ENCODE data around the gene SYCP2L. TPM values are rescaled to one million over a fixed set of nuclear protein-coding genes. Genes with fewer than 3 reads are reported as not detected.
A peak's percentile ranks its signal among the peaks of the same experiment; 100 is the strongest.

The SYCP2L gene
- total RNA-seq, 1 donor, result 0.36 TPM

- Histone ChIP-seq H3K79me2 (ENCODE audit: insufficient read depth, low read length) (no peaks in the 10 kb centered on the region), H2AFZ (ENCODE audit: low read length) (no peak overlapping the region), H4K20me1 (ENCODE audit: insufficient read depth, low read length) (no peaks in the 10 kb centered on the region), H3K27me3 (ENCODE audit: insufficient read depth, low read length) (no peaks in the 10 kb centered on the region), H3K36me3 (ENCODE audit: insufficient read depth, low read length) (no peaks in the 10 kb centered on the region), H3K4me2 (ENCODE audit: insufficient read depth, low read length) (no peak overlapping the region), H3K4me1 (ENCODE audit: insufficient read depth, low read length) (peaks cover 11% of the 10 kb centered on the region), H3K4me3 (ENCODE audit: insufficient read depth, low read length) (no peak overlapping the region), H3K9me3 (ENCODE audit: low read depth, low read length) (no peaks in the 10 kb centered on the region), H3K27ac (ENCODE audit: low read depth, low read length) (no peak overlapping the region)
- no peak for DNase-seq (ENCODE audit: insufficient read length, low spot score, missing footprints)
- TF ChIP-seq CTCF (IDR thresholded peaks at IDR 0.05; ENCODE audit: extremely low read depth, low read depth, low read length), result no peak
Observed at GRCh38 chr6:11006061-11006460, 119.2 kb downstream of the SYCP2L start.

DNA sequence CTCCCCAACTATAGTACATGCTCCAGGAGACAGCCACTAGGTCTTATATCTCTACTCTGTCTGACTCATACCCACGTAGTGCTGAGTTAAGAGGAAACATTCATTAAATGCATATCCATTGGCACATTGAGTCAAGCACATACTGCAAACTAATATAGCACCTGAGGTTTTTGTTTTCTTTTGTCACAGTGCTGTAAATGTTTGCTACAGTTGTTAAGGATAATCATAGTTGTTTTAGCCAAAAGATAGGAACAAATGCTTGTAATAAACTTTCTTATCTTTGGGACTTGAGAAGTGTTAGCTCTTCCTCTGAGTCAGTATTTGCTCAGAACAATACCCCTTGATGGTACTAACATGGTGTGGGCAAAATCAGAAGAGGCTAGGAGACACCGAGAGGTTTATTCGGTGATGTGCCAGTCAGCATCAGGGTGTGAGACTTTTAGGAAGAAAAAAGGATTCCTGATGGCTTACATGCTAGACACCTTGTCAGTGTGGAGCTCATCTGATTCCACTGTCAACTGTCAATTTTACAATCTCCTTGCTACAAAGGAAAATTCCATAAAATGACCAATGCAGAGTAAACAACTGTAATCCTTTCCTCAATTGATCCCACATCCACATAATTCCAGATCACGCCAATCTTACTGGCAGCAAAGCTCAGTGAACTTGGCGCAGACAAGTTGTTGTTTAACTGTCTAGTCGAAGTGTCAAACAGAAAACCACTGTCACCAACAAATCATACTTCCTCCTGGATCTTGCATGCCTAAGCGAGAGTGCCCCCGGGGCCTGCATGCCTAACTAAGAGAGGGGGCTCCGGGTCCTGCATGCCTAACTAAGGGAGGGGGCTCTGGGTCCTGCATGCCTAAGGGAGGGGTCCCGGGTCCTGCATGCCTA, 121.1 kb downstream of the SYCP2L start:
- Histone ChIP-seq H3K36me3 (ENCODE audit: insufficient read depth, low read length) (no peaks in the 10 kb centered on the region), H3K27me3 (ENCODE audit: insufficient read depth, low read length) (no peaks in the 10 kb centered on the region), H3K4me2 (ENCODE audit: insufficient read depth, low read length) (no peak overlapping the region), H2AFZ (ENCODE audit: low read length) (no peak overlapping the region), H4K20me1 (ENCODE audit: insufficient read depth, low read length) (no peaks in the 10 kb centered on the region), H3K27ac (ENCODE audit: low read depth, low read length) (no peak overlapping the region), H3K4me1 (ENCODE audit: insufficient read depth, low read length) (peaks cover 11% of the 10 kb centered on the region), H3K79me2 (ENCODE audit: insufficient read depth, low read length) (no peaks in the 10 kb centered on the region), H3K4me3 (ENCODE audit: insufficient read depth, low read length) (no peak overlapping the region), H3K9me3 (ENCODE audit: low read depth, low read length) (no peaks in the 10 kb centered on the region)
- no peak for TF ChIP-seq CTCF (IDR thresholded peaks at IDR 0.05; ENCODE audit: extremely low read depth, low read depth, low read length)
- no peak for DNase-seq (ENCODE audit: insufficient read length, low spot score, missing footprints)

GRCh38 chr6:11008821-11009220, 122.0 kb downstream of the SYCP2L start:
- Histone ChIP-seq H3K79me2 (ENCODE audit: insufficient read depth, low read length) (no peaks in the 10 kb centered on the region), H3K9me3 (ENCODE audit: low read depth, low read length) (no peaks in the 10 kb centered on the region), H2AFZ (ENCODE audit: low read length) (no peak overlapping the region), H3K4me2 (ENCODE audit: insufficient read depth, low read length) (peak overlapping the region; percentile 62), H3K4me3 (ENCODE audit: insufficient read depth, low read length) (no peak overlapping the region), H3K36me3 (ENCODE audit: insufficient read depth, low read length) (no peaks in the 10 kb centered on the region), H3K27ac (ENCODE audit: low read depth, low read length) (no peak overlapping the region), H4K20me1 (ENCODE audit: insufficient read depth, low read length) (no peaks in the 10 kb centered on the region), H3K27me3 (ENCODE audit: insufficient read depth, low read length) (no peaks in the 10 kb centered on the region), H3K4me1 (ENCODE audit: insufficient read depth, low read length) (peaks cover 11% of the 10 kb centered on the region)
- DNase-seq (ENCODE audit: insufficient read length, low spot score, missing footprints), result no peak
- TF ChIP-seq CTCF (IDR thresholded peaks at IDR 0.05; ENCODE audit: extremely low read depth, low read depth, low read length), result no peak

DNA sequence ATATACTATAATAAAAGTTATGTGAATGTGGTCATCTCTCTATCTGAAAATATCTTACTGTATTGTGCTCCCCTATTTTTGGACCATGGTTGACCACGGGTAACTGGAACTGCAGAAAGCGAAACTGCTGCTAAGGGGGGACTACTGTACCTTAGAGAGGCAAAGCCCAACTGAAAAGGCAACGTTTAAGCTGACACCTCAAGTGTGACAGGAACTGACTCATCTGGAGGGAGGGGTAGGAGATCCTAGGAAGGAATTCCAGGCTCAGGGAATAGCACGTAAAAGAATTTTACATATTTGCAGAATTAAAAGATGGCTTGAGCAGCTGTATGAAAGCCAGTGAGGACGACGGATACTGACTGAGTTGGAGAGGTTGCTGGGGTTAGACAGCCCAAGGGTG, 122.5 kb downstream of the SYCP2L start:
- Histone ChIP-seq H3K4me3 (ENCODE audit: insufficient read depth, low read length) (no peak overlapping the region), H2AFZ (ENCODE audit: low read length) (no peak overlapping the region), H4K20me1 (ENCODE audit: insufficient read depth, low read length) (no peaks in the 10 kb centered on the region), H3K4me1 (ENCODE audit: insufficient read depth, low read length) (peaks cover 11% of the 10 kb centered on the region), H3K27ac (ENCODE audit: low read depth, low read length) (no peak overlapping the region), H3K79me2 (ENCODE audit: insufficient read depth, low read length) (no peaks in the 10 kb centered on the region), H3K36me3 (ENCODE audit: insufficient read depth, low read length) (no peaks in the 10 kb centered on the region), H3K9me3 (ENCODE audit: low read depth, low read length) (no peaks in the 10 kb centered on the region), H3K27me3 (ENCODE audit: insufficient read depth, low read length) (no peaks in the 10 kb centered on the region), H3K4me2 (ENCODE audit: insufficient read depth, low read length) (peak overlapping the region; percentile 62)
- no peak for DNase-seq (ENCODE audit: insufficient read length, low spot score, missing footprints)
- no peak for TF ChIP-seq CTCF (IDR thresholded peaks at IDR 0.05; ENCODE audit: extremely low read depth, low read depth, low read length)
